GM23338 (cell line): ENCODE data around the gene C4BPB. TPM values are rescaled to one million over a fixed set of nuclear protein-coding genes. Genes with fewer than 3 reads are reported as not detected.

Experiments used
- ATAC-seq: fragments of 200-7000 bp; cut with Tn5 transposase; 3 replicates; pipeline ENCODE4 v1.9.1; 2020
- DNase-seq: peaks from one replicate; pipeline ENCODE4 v3.0.0-alpha.2; 2015; ENCODE audit warnings: low spot score
- H2AFZ ChIP-seq: fragments of 200-600 bp; sonication (generic); 2 replicates; pipeline ENCODE4 v1.8.0; 2016; ENCODE audit warnings: antibody characterized with exemption, mild to moderate bottlenecking, moderate library complexity
- H3F3A ChIP-seq: fragments of 200-600 bp; sonication (generic); replicated peaks from 2 replicates; pipeline ENCODE4 v1.8.0; 2017; ENCODE audit warnings: antibody characterized with exemption, mixed run types, low read depth
- H3K27ac ChIP-seq: fragments of 200-600 bp; sonication (generic); 2 replicates; pipeline ENCODE4 v1.6.1; 2016; ENCODE audit warnings: low read depth
- H3K27me3 ChIP-seq: fragments of 200-600 bp; sonication (generic); 2 replicates; pipeline ENCODE4 v1.8.0; 2016; ENCODE audit warnings: mild to moderate bottlenecking, mixed run types, moderate library complexity; ENCODE audit not compliant: insufficient read depth
- H3K36me3 ChIP-seq: fragments of 200-600 bp; sonication (generic); 2 replicates; pipeline ENCODE4 v1.8.0; 2016; ENCODE audit warnings: mild to moderate bottlenecking; ENCODE audit not compliant: insufficient read depth
- H3K4me1 ChIP-seq: fragments of 200-600 bp; sonication (generic); 2 replicates; pipeline ENCODE4 v1.8.0; 2016; ENCODE audit warnings: mild to moderate bottlenecking, moderate library complexity; ENCODE audit not compliant: insufficient read depth
- H3K4me2 ChIP-seq: fragments of 200-600 bp; sonication (generic); 2 replicates; pipeline ENCODE4 v1.7.1; 2017; ENCODE audit warnings: mixed run types
- H3K4me3 ChIP-seq: fragments of 200-600 bp; sonication (generic); 2 replicates; pipeline ENCODE4 v1.6.1; 2016; ENCODE audit warnings: mixed run types
- H3K79me2 ChIP-seq: fragments of 200-600 bp; sonication (generic); replicated peaks from 2 replicates; pipeline ENCODE4 v1.8.0; 2017; ENCODE audit warnings: mild to moderate bottlenecking; ENCODE audit not compliant: insufficient read depth
- H3K9me2 ChIP-seq: fragments of 200-600 bp; sonication (generic); 2 replicates; pipeline ENCODE4 v1.8.0; 2017; ENCODE audit not compliant: insufficient read depth
- H4K20me1 ChIP-seq: fragments of 200-600 bp; sonication (generic); replicated peaks from 2 replicates; pipeline ENCODE4 v1.8.0; 2017; ENCODE audit warnings: mild to moderate bottlenecking; ENCODE audit not compliant: insufficient read depth
- H3K27ac Mint-ChIP-seq: 2 replicates; pipeline ENCODE4 v1.8.0; 2020; ENCODE audit warnings: inconsistent platforms, mild to moderate bottlenecking, moderate library complexity, mixed read lengths
- H3K27me3 Mint-ChIP-seq: 3 replicates; pipeline ENCODE4 v1.8.0; 2022; ENCODE audit warnings: low read depth, mild to moderate bottlenecking, moderate library complexity, mixed read lengths, inconsistent platforms; ENCODE audit not compliant: insufficient read depth, poor library complexity
- H3K36me3 Mint-ChIP-seq: 3 replicates; pipeline ENCODE4 v1.8.0; 2021; ENCODE audit warnings: low read depth, mild to moderate bottlenecking, inconsistent platforms, moderate library complexity, mixed read lengths
- H3K4me1 Mint-ChIP-seq: 3 replicates; pipeline ENCODE4 v1.8.0; 2020; ENCODE audit warnings: mild to moderate bottlenecking, inconsistent platforms, mixed read lengths
- H3K4me3 Mint-ChIP-seq: 3 replicates; pipeline ENCODE4 v1.8.0; 2021; ENCODE audit warnings: moderate library complexity, mild to moderate bottlenecking, inconsistent platforms, mixed read lengths
- H3K9me3 Mint-ChIP-seq: 3 replicates; pipeline ENCODE4 v1.8.0; 2020; ENCODE audit warnings: moderate library complexity, mild to moderate bottlenecking, inconsistent platforms, mixed read lengths
- CREB1 ChIP-seq: fragments of 250-450 bp; sonication (Bioruptor Pico); IDR thresholded peaks from 2 replicates; pipeline ENCODE4 v1.5.0; 2020; ENCODE audit warnings: low read depth, mild to moderate bottlenecking, moderate library complexity
- CTCF ChIP-seq, 2 experiments: fragments of 200-600 bp in 1 of 2; sonication (generic) in 1 of 2; conservative IDR thresholded peaks; 2 replicates each; pipeline versions ENCODE4 v1.5.1 to v1.6.1; 2016 to 2017; ENCODE audit warnings: antibody characterized with exemption in 2 of 2, low read depth in 2 of 2, mild to moderate bottlenecking in 2 of 2, moderate library complexity in 1 of 2
- EZH2 ChIP-seq: fragments of 200-600 bp; sonication (generic); IDR thresholded peaks from one replicate; pipeline ENCODE4 v1.8.0; 2017; ENCODE audit warnings: antibody characterized with exemption, mild to moderate bottlenecking, low read depth; ENCODE audit not compliant: unreplicated experiment
- NANOG ChIP-seq: IDR thresholded peaks from 2 replicates; pipeline ENCODE4 v1.6.1; 2016; ENCODE audit warnings: antibody characterized with exemption, borderline replicate concordance
- STAT1 ChIP-seq: IDR thresholded peaks from one replicate; pipeline ENCODE4 v1.6.1; 2016; ENCODE audit warnings: antibody characterized with exemption; ENCODE audit not compliant: unreplicated experiment
- ZNF114 ChIP-seq: fragments of 250-450 bp; sonication (Bioruptor Pico); IDR thresholded peaks from 2 replicates; pipeline ENCODE4 v1.5.0; 2020; ENCODE audit warnings: mild to moderate bottlenecking, moderate library complexity
- polyA plus RNA-seq: library from polyadenylated mRNA; unstranded; fragments of >200 nt; fragmentation: Nextera tagmentation; extraction: Ambion mirVana; gene quantifications from 2 replicates; pipeline ENCODE4 v1.2.1, GENCODE V29; 2016
- total RNA-seq: library from RNA; depleted of rRNA; stranded (reverse); fragments of >200 nt; shearing (Covaris generic); gene quantifications from 2 replicates; pipeline ENCODE4 v1.2.3, GENCODE V29; 2014

C4BPB gene
- total and polyA plus RNA-seq, 2 experiments from 2014 or later, result not detected

GRCh38 chr1:207077470-207078377, 10.9 kb upstream of the C4BPB start:
- H3K4me2 ChIP-seq, result peak overlapping the region; percentile 36; the same call in 1 of the 2 replicates
- H3K4me1 ChIP-seq, result peaks cover 3% of the 10 kb centered on the region; the same call in 1 of the 2 replicates
- no peaks in the 10 kb centered on the region for H3K9me2 ChIP-seq
- no peaks in the 10 kb centered on the region for H3K9me3 Mint-ChIP-seq
- no peaks in the 10 kb centered on the region for H3K79me2 ChIP-seq
- H4K20me1 ChIP-seq, result peaks cover 3% of the 10 kb centered on the region; the same call in 1 of the 2 replicates
- H3K27ac Mint-ChIP-seq, result no peak overlapping the region
- DNase-seq (peak; percentile 74), ATAC-seq (peak; percentile 88)
- H3K27me3 ChIP-seq, result no peaks in the 10 kb centered on the region
- peaks cover 13% of the 10 kb centered on the region; the same call in 2 of the 3 replicates for H3K4me1 Mint-ChIP-seq
- peak; percentile 93 to 94 for TF ChIP-seq CTCF (conservative IDR thresholded peaks at IDR 0.05; ENCODE audit: low read depth in 2 of 2)
- no peak for TF ChIP-seq CREB1 (CRISPR knock-in tag)
- no peaks in the 10 kb centered on the region for H3F3A ChIP-seq
- H2AFZ ChIP-seq, result no peak overlapping the region
- H3K36me3 ChIP-seq, result no peaks in the 10 kb centered on the region
- H3K27me3 Mint-ChIP-seq, result peaks cover 2% of the 10 kb centered on the region
- no peak overlapping the region for H3K4me3 Mint-ChIP-seq
- H3K36me3 Mint-ChIP-seq, result no peaks in the 10 kb centered on the region; the same call in 1 of the 3 replicates
- H3K4me3 ChIP-seq, result no peak overlapping the region
- no peak overlapping the region for H3K27ac ChIP-seq

GRCh38 chr1:207078578-207079132, 10.0 kb upstream of the C4BPB start:
- H3F3A ChIP-seq, result no peaks in the 10 kb centered on the region
- H3K4me1 Mint-ChIP-seq, result peaks cover 13% of the 10 kb centered on the region; the same call in 2 of the 3 replicates
- no peaks in the 10 kb centered on the region for H3K9me3 Mint-ChIP-seq
- no peak overlapping the region for H3K27ac ChIP-seq
- H3K9me2 ChIP-seq, result no peaks in the 10 kb centered on the region
- H3K27ac Mint-ChIP-seq, result no peak overlapping the region
- no peaks in the 10 kb centered on the region for H3K36me3 ChIP-seq
- peaks cover 3% of the 10 kb centered on the region; the same call in 1 of the 2 replicates for H3K4me1 ChIP-seq
- no peak overlapping the region for H2AFZ ChIP-seq
- H3K4me3 ChIP-seq, result no peak overlapping the region
- ATAC-seq, result no peak
- no peaks in the 10 kb centered on the region for H3K79me2 ChIP-seq
- peak overlapping the region; percentile 36; the same call in 1 of the 2 replicates for H3K4me2 ChIP-seq
- no peaks in the 10 kb centered on the region for H3K27me3 ChIP-seq
- no peaks in the 10 kb centered on the region; the same call in 1 of the 3 replicates for H3K36me3 Mint-ChIP-seq
- no peak for TF ChIP-seq NANOG
- H4K20me1 ChIP-seq, result peaks cover 3% of the 10 kb centered on the region; the same call in 1 of the 2 replicates
- no peak for DNase-seq
- H3K4me3 Mint-ChIP-seq, result no peak overlapping the region
- H3K27me3 Mint-ChIP-seq, result peaks cover 2% of the 10 kb centered on the region

GRCh38 chr1:207079706-207080241, 8.9 kb upstream of the C4BPB start:
- ATAC-seq (no peak), DNase-seq (no peak)
- Histone ChIP-seq H3K36me3 (no peaks in the 10 kb centered on the region), H3K27me3 (no peaks in the 10 kb centered on the region), H2AFZ (no peak overlapping the region), H3K9me2 (no peaks in the 10 kb centered on the region), H3K27ac (no peak overlapping the region), H3K4me2 (no peak overlapping the region), H3K4me1 (peaks cover 3% of the 10 kb centered on the region; the same call in 1 of the 2 replicates), H3F3A (no peaks in the 10 kb centered on the region), H3K4me3 (no peak overlapping the region), H3K79me2 (no peaks in the 10 kb centered on the region), H4K20me1 (no peaks in the 10 kb centered on the region; the same call in 1 of the 2 replicates)
- no peaks in the 10 kb centered on the region for H3K9me3 Mint-ChIP-seq
- H3K27me3 Mint-ChIP-seq, result peaks cover 2% of the 10 kb centered on the region
- no peaks in the 10 kb centered on the region; the same call in 1 of the 3 replicates for H3K36me3 Mint-ChIP-seq
- peaks cover 18% of the 10 kb centered on the region; the same call in 2 of the 3 replicates for H3K4me1 Mint-ChIP-seq
- H3K27ac Mint-ChIP-seq, result no peak overlapping the region
- no peak for TF ChIP-seq ZNF114 (CRISPR knock-in tag)
- TF ChIP-seq STAT1, result no peak
- no peak for TF ChIP-seq EZH2
- no peak for TF ChIP-seq CTCF (conservative IDR thresholded peaks at IDR 0.05; ENCODE audit: low read depth in 2 of 2)
- H3K4me3 Mint-ChIP-seq, result no peak overlapping the region
